HS-27A (cell line): Measurements from ENCODE around the gene SLC13A3.

ENCODE experiments used
- DNase-seq: peaks from one replicate; pipeline ENCODE4 v3.0.0-alpha.2; 2012; ENCODE audit warnings: low read depth, missing footprints

SLC13A3 gene

DNA sequence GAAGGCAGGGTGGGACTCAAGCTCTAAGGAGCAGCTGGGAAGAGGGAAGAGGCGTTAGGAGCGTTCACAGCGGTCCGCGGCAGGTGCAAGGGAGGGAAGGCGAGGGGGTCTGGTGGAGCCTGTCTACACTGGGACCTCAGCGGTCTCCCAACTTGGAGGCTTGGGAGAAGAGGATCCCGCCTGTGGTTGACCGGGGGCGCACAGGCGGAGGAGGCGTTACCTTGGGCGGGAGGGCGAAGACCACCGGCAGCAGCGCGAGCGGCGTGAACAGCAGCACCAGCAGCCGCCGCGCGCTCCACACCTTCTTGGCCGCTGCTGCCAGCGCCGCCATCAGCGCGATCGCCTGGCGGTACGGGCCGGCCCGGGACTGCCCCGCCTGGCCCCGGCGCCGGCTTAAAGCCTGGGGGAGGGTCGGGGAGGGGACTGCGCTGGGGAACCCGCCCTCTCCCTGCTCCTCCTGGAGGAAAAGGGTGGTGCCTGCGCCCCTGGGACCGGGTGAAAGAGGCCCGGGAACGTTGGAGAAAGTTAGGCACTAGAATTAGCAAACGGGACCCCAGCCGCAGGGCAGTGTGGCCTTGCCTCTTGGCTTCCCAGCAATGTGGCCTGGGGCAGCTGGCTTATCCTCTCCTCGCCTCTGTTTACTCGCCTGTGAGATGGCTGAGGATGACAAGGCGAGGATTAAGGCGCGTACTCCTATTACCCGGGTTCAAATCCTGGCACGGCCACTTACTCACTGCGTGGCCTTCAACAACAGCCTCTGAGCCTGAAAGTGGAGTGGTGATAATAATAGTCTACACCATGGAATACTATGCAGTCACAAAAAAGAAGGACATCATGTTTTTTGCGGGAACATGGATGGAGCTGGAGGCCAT is at the start of gene SLC13A3:
Gene SLC13A3 (minus strand): TSS at position 369 of the 872 bp plus-strand sequence. CDS start 38 bp downstream, at position 331.
- DNase-seq = no peak

DNA sequence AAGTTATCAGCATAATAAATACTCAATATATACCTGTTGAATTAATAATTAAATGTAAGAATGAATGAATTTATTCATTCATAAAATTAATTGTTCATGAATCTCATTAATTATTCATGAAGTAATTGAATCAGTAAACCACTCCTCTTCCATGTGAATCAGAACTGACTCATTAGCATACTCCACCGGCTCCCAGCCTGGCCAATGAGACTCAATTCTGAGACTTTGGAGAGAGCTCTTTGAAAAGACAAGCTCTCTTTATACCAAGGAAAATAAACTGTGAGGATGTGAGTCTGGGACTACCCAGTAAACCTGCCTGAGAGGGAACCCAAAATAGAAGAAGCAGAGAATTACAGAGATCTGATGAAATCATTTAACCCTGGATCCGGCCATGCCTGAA is 49.8 kb upstream of the SLC13A3 start:
- no peak for DNase-seq

GRCh38 chr20:46700481-46700880 is 49.2 kb upstream of the SLC13A3 start:
- no peak for DNase-seq

DNA sequence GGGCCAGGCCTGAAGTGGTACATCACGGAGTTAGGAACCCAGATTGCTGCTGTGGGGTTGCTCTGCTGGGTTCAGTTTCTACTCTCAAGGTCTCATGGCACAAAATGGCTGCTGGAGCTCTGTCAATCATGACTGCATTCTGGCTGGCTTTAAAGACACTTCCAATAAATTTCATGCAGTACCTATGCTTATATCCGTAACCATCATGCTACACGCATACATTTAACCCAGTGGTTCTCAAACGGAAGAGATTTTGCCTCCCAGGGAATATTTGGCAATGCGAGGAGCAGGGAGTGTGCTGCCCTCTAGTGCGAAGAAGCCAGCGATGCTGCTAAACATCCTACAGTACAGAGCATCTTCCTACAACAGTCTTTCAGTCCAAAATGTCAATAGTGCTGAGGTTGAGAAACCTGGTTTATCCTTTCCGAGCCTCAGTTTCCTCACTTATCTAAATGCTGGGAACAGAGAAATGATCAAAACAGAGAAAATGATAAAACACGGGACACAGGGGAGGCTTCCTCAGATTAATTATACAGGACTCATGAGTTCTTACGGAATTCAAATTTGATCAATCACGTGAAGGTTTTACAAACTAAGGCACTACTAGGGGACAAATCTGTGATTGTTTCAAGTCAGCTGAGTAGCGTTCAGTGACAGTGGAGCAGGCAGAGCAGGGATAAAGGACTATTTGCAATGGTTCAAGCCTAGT is 48.5 kb upstream of the SLC13A3 start:
- no peak for DNase-seq

DNA sequence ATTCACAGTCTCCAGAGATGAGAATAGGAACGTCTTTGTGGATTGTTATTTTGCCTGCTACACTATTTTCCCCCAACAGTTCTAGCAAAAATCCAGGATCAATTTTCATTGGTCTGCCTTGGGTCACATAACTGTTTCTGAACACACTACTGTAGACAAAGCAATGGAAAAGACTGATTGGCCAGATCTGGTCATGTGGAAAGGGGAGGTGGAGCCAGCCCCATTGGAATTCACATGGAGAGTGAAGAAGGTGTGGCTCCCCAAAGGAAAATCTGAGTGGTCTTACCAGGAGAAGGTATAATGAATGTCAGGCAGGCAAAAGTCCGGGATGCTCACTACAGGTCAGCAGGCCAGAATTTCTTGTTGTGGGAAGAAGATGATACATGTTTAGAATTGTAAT is 47.5 kb upstream of the SLC13A3 start:
- DNase-seq = no peak

DNA sequence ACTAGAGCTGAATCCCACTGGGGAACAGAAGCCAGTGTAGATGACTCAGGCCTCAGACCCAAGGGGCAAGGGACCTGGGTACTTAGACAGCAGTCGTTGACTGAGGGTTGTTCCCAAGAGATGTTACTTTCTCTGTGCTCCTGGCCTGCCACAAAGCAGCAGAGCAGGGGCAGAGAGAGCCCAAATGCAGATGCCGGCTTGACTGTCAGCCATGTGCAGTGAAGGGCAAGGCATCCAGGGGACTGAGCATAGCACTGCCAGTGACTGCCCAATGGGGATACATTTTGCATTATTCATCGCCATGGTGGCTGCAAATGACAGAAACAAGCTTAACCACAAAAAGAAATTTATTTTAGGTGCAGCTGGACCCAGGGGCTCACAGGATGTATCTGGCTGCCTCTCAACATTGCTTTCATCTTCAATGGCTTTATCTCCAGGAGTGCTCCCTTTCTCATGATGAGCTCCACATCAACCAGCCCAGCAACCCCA is 45.6 kb upstream of the SLC13A3 start:
- DNase-seq = no peak

DNA sequence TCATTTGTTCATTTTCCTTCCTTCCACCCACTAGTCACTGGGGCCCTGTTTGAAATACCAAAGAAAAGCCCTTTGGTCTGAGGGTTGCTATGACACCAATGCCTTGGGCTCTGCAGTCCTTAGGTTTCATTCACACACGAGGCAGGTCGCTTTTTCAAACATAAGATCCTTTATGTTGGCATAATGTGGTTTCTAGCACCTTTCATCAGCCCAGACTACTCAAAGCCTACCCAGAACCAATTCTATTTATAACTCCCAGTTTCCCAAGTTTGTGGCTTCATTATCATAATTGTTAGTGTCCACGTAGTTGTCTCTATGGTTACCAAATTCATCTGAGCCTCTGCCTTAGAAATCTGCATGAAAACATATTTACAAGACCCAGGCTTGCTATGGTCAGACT is 44.6 kb upstream of the SLC13A3 start:
- DNase-seq = no peak

DNA sequence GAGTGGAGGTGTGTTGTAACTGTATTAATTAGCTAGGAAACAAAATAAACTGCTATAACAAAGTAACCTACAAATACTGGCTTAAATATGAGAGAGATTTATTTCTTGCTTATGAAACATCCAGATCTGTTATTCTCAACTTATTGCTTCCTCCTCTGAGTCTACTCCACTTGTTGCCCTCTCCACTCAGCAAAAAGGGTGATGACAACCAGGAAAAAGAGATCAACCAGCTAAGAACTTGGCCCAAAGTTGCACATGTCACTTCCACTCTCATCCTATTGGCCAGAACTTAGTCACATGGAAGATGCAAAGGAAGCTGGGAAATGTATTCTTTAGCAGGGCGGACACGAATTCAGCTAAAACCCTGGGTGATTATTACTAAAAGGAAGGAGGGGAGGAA is 43.2 kb upstream of the SLC13A3 start:
- no peak for DNase-seq

- DNase-seq = no peak
These were observed 39.9 kb upstream of the SLC13A3 start for GRCh38 chr20:46691196-46691595.

DNA sequence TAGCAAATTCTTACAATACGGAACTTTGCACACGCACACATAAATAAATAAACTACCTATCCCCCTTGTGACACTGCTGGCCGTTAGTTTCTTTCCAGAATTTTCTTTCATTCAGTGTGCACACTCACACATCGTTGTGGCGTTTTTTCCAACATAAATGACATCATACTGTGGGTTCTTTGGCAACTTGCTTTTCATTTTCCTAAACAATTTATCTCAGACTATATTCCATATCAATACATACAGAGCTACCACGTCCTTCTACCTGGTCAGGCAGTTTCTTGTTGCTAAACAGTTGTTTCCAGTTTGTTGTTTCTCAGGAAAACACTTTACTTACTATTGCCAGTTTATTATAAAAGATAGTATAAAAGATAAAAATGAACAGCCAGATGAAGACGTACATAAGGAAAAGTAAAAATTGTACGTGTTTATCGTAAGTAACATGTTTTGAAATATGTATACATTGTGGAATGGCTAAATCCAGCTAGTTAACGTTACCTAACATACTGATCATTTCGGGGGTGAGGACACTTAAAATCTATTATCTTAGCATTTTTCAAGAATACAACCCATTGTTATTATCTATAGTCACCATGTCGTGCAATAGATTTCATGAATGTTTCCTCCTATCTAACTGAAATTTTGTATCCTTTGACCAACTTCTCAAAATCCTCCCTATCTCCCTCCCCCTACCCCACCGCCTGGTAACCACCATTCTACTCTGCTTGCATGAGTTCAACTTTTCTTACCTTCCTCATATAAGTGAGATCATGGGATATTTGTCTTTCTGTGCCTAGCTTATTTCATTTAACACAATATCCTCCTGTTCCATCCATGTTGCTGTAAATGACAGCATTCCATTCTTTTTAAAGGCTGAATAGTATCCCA is 39.2 kb upstream of the SLC13A3 start:
- no peak for DNase-seq

GRCh38 chr20:46689754-46690085 is 38.5 kb upstream of the SLC13A3 start:
- DNase-seq = no peak

DNA sequence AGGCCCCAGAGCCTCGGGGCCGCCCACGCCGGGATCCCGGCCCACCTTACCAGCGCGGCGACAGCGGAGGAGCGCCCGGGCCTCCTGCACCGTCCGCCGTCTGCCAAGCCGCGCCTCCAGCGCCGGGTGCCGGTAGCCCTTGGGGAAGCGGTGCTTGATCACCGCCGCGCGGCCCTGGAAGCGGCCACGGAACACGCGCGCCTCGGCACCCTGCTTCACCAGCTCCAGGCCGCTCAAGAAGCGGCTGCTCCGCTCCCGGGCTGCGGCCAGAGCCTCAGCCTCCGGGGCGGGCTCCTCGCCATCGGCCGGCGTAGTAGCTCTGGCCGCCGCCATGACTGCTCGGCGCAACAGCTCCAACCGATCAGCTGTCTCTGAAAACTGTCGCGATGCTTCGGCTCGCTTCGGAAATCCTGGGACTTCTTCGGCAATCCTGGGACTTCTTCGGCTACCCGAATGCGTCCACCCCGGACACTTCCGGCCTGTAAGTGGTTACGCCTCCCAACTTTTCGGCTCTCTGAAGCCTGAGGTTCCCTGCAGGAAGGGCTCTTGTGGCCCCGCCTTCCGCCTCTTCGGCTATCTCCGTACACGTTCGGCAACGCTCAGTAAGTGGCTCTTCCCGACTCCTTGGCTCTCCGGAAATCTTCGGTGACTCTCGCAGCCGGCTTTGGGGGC is 38.0 kb upstream of the SLC13A3 start, which contains the start of gene TP53RK:
Gene TP53RK (minus strand): TSS at position 363 of the 672 bp plus-strand sequence. CDS start 30 bp downstream, at position 333.
- peak; percentile 100 for DNase-seq

GRCh38 chr20:46688151-46689081 is 37.2 kb upstream of the SLC13A3 start:
- no peak for DNase-seq

GRCh38 chr20:46683939-46684750 is 32.9 kb upstream of the SLC13A3 start:
- DNase-seq = no peak

DNA sequence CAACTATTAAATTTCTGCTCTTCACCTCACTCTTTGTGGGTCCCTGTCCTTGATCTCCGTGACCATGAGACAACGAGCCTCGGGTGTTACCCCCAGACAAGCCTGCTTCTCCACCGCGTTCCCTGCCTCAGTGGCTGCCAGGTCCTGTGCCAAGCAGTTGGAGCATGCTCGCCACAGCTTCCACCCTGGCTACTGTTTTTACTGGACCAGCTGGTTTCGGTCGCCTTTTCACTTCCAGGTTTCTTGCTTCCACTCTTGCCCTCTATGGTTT is 32.3 kb upstream of the SLC13A3 start:
- no peak for DNase-seq

GRCh38 chr20:46683011-46683667 is 31.9 kb upstream of the SLC13A3 start:
- no peak for DNase-seq

DNA sequence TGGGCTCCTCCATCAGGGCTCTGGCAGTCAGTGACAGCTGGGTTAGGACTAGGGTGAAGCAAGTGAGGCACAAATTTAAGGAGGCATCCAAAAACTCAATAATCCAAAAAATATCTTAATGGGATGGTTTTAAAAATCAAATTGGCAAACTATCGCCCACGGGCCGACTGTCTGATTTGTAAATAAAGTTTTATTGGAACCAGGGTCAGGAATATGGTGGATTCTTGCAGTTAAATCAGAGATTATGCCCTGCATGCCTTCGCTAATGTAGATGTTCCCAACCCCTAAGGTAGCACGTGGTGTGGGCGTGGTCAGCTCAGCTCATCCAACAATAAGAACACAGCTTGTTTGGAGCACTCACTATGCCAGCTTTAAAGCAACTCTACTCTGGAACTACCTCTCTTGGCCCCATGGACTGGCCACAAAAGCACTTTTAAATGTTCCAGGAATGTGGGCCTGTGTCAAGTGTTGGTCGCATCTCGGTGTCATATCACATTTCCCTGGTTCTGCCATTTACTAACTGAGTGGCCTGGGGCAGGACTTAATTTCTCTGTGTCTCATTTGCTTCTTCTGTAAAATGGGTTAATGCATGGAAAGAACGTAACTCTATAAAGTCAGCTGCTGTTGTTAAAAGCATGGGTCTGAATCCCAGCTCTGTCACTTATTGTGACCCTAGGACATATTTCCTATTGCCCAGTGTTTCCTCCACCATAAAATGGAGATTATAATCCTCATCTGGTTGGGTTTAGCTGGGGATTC is 31.0 kb upstream of the SLC13A3 start:
- DNase-seq = no peak

- no peak for DNase-seq
These were observed 30.0 kb upstream of the SLC13A3 start for GRCh38 chr20:46681032-46681854.
